HepG2 (cell line): ENCODE results near the gene OSBPL1A.

ENCODE experiments used
- BATF2 ChIP-seq: sonication (generic); formaldehyde crosslinking; IDR thresholded peaks from 2 replicates; pipeline ENCODE4 v1.8.0; 2022; ENCODE audit warnings: mild to moderate bottlenecking, missing genetic modification reagents, moderate library complexity
- CTCF ChIP-seq: sonication (generic); formaldehyde crosslinking; IDR thresholded peaks from 2 replicates; pipeline ENCODE4 v1.5.0; 2020; ENCODE audit warnings: mild to moderate bottlenecking, missing genetic modification reagents, moderate library complexity
- HNRNPK ChIP-seq: fragments of 200-400 bp; formaldehyde crosslinking; IDR thresholded peaks from 2 replicates; pipeline ENCODE4 v1.6.1; 2018; ENCODE audit warnings: low read length, low read depth, moderate library complexity, mild to moderate bottlenecking; ENCODE audit not compliant: poor library complexity, severe bottlenecking
- POLR2A ChIP-seq, 2 experiments: IDR thresholded peaks; 2 replicates each; pipeline ENCODE4 v1.6.1; 2011; ENCODE audit warnings: low read depth in 2 of 2, low read length in 2 of 2, mild to moderate bottlenecking in 1 of 2, moderate library complexity in 1 of 2; ENCODE audit not compliant: insufficient read depth in 1 of 2
- ZHX1 ChIP-seq: sonication (generic); formaldehyde crosslinking; IDR thresholded peaks from 2 replicates; pipeline ENCODE4 v1.8.1; 2022; ENCODE audit warnings: low read depth, mild to moderate bottlenecking, missing genetic modification reagents
- ZNF446 ChIP-seq: sonication (generic); formaldehyde crosslinking; IDR thresholded peaks from 2 replicates; pipeline ENCODE4 v1.5.0; 2020; ENCODE audit warnings: mild to moderate bottlenecking, missing genetic modification reagents
- TF ChIP-seq, protein P1 (sequence below): sonication (generic); formaldehyde crosslinking; IDR thresholded peaks from 2 replicates; pipeline ENCODE4 v1.8.0; 2022; ENCODE audit warnings: mild to moderate bottlenecking, missing genetic modification reagents; ENCODE audit not compliant: insufficient replicate concordance
- TF ChIP-seq, protein P2 (sequence below): sonication (generic); formaldehyde crosslinking; IDR thresholded peaks from 2 replicates; pipeline ENCODE4 v1.9.0; 2021; ENCODE audit warnings: missing genetic modification reagents, mild to moderate bottlenecking, borderline replicate concordance

- TF ChIP-seq, protein P1, sequence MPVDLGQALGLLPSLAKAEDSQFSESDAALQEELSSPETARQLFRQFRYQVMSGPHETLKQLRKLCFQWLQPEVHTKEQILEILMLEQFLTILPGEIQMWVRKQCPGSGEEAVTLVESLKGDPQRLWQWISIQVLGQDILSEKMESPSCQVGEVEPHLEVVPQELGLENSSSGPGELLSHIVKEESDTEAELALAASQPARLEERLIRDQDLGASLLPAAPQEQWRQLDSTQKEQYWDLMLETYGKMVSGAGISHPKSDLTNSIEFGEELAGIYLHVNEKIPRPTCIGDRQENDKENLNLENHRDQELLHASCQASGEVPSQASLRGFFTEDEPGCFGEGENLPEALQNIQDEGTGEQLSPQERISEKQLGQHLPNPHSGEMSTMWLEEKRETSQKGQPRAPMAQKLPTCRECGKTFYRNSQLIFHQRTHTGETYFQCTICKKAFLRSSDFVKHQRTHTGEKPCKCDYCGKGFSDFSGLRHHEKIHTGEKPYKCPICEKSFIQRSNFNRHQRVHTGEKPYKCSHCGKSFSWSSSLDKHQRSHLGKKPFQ (CRISPR knock-in tag) = no peak
- TF ChIP-seq BATF2 (CRISPR knock-in tag) (no peak), CTCF (CRISPR knock-in tag) (no peak), ZHX1 (no peak), POLR2A (IDR thresholded peaks at IDR 0.05; ENCODE audit: insufficient read depth in 1 of 2, low read depth in 2 of 2, low read length in 2 of 2) (no peak), HNRNPK (no peak), ZNF446 (CRISPR knock-in tag) (no peak)
- TF ChIP-seq, protein P2, sequence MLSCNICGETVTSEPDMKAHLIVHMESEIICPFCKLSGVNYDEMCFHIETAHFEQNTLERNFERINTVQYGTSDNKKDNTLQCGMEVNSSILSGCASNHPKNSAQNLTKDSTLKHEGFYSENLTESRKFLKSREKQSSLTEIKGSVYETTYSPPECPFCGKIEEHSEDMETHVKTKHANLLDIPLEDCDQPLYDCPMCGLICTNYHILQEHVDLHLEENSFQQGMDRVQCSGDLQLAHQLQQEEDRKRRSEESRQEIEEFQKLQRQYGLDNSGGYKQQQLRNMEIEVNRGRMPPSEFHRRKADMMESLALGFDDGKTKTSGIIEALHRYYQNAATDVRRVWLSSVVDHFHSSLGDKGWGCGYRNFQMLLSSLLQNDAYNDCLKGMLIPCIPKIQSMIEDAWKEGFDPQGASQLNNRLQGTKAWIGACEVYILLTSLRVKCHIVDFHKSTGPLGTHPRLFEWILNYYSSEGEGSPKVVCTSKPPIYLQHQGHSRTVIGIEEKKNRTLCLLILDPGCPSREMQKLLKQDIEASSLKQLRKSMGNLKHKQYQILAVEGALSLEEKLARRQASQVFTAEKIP (CRISPR knock-in tag) = no peak
These were observed 183.5 kb downstream of the OSBPL1A start for GRCh38 chr18:24214144-24214543.
